ENCODE results near the gene WIF1. TPM values are rescaled to one million over a fixed set of nuclear protein-coding genes. Genes with fewer than 3 reads are reported as not detected.

The WIF1 gene
- total RNA-seq, 2 donors from 2014 or later: 0.20 TPM; not detected in 1

- H3K4me1 ChIP-seq: no peaks in the 10 kb centered on the region
These were observed 21.0 kb downstream of the WIF1 start for GRCh38 chr12:65100140-65100539.

GRCh38 chr12:65099182-65099581 is 21.9 kb downstream of the WIF1 start:
- H3K27me3 ChIP-seq: no peaks in the 10 kb centered on the region
- H3K4me3 ChIP-seq: no peak overlapping the region
- H3K36me3 ChIP-seq: no peaks in the 10 kb centered on the region
- no peaks in the 10 kb centered on the region for H3K9me3 ChIP-seq
- H3K4me1 ChIP-seq: no peaks in the 10 kb centered on the region
- intact Hi-C loops (cut with DNase I): no loop called here
- H3K27ac ChIP-seq: no peak overlapping the region
- TF ChIP-seq CTCF (IDR thresholded peaks at IDR 0.05): no peak
- H3K9ac ChIP-seq (ENCODE audit: low read depth in 2 of 2, low read length in 2 of 2): no peak overlapping the region
- DNase-seq: no peak

More at GRCh38 chr12:65100140-65100539, 21.0 kb downstream of the WIF1 start:
- no peaks in the 10 kb centered on the region for H3K9me3 ChIP-seq
- H3K36me3 ChIP-seq: no peaks in the 10 kb centered on the region
- TF ChIP-seq CTCF (IDR thresholded peaks at IDR 0.05): no peak
- H3K27me3 ChIP-seq: no peaks in the 10 kb centered on the region
- H3K9ac ChIP-seq (ENCODE audit: low read depth in 2 of 2, low read length in 2 of 2): no peak overlapping the region
- no peak for DNase-seq
- no peak overlapping the region for H3K27ac ChIP-seq
- intact Hi-C loops (cut with DNase I): no loop called here
- no peak overlapping the region for H3K4me3 ChIP-seq

- no peaks in the 10 kb centered on the region for H3K27me3 ChIP-seq
- no peaks in the 10 kb centered on the region for H3K36me3 ChIP-seq
- no peak for DNase-seq
- H3K9ac ChIP-seq (ENCODE audit: low read depth in 2 of 2, low read length in 2 of 2): no peak overlapping the region
- no peaks in the 10 kb centered on the region for H3K9me3 ChIP-seq
- TF ChIP-seq CTCF (IDR thresholded peaks at IDR 0.05): no peak
- intact Hi-C loops (cut with DNase I): no loop called here
- no peak overlapping the region for H3K4me3 ChIP-seq
- no peaks in the 10 kb centered on the region for H3K4me1 ChIP-seq
- no peak overlapping the region for H3K27ac ChIP-seq
These were observed 22.7 kb downstream of the WIF1 start for GRCh38 chr12:65098364-65098763.

GRCh38 chr12:65094722-65095121 is 26.4 kb downstream of the WIF1 start:
- no peak overlapping the region for H3K9ac ChIP-seq (ENCODE audit: low read depth in 2 of 2, low read length in 2 of 2)
- H3K36me3 ChIP-seq: no peaks in the 10 kb centered on the region
- H3K27ac ChIP-seq: no peak overlapping the region
- H3K9me3 ChIP-seq: no peaks in the 10 kb centered on the region
- no peaks in the 10 kb centered on the region for H3K27me3 ChIP-seq
- intact Hi-C loops (cut with DNase I): no loop called here
- no peak for TF ChIP-seq CTCF (IDR thresholded peaks at IDR 0.05)
- H3K4me1 ChIP-seq: no peaks in the 10 kb centered on the region
- no peak for DNase-seq
- H3K4me3 ChIP-seq: no peak overlapping the region

GRCh38 chr12:65093606-65094005 is 27.5 kb downstream of the WIF1 start:
- Histone ChIP-seq H3K4me3 (no peak overlapping the region), H3K9me3 (no peaks in the 10 kb centered on the region), H3K4me1 (no peaks in the 10 kb centered on the region), H3K27me3 (no peaks in the 10 kb centered on the region), H3K27ac (no peak overlapping the region), H3K36me3 (no peaks in the 10 kb centered on the region), H3K9ac (ENCODE audit: low read depth in 2 of 2, low read length in 2 of 2) (no peak overlapping the region)
- TF ChIP-seq CTCF (IDR thresholded peaks at IDR 0.05): no peak
- intact Hi-C loops (cut with DNase I): no loop called here
- DNase-seq: no peak

GRCh38 chr12:65090461-65090860 is 30.6 kb downstream of the WIF1 start:
- Histone ChIP-seq H3K36me3 (no peaks in the 10 kb centered on the region), H3K4me1 (no peaks in the 10 kb centered on the region), H3K9me3 (no peaks in the 10 kb centered on the region), H3K27me3 (no peaks in the 10 kb centered on the region), H3K9ac (ENCODE audit: low read depth in 2 of 2, low read length in 2 of 2) (no peak overlapping the region), H3K27ac (no peak overlapping the region), H3K4me3 (no peak overlapping the region)
- no peak for TF ChIP-seq CTCF (IDR thresholded peaks at IDR 0.05)
- DNase-seq: no peak
- intact Hi-C loops (cut with DNase I): no loop called here
